ENCODE measurements around the gene FBXL5. TPM values are rescaled to one million over a fixed set of nuclear protein-coding genes. Genes with fewer than 3 reads are reported as not detected.

The FBXL5 gene
- total and polyA plus RNA-seq, 2 donors (not counting 3 experiments of a cell fraction or from before 2014, with no cell fraction given), result 42.2 to 60.2 TPM

GRCh38 chr4:15610855-15611254 lies 44.3 kb downstream of the FBXL5 start:
- no peaks in the 10 kb centered on the region for H3K36me3 ChIP-seq (ENCODE audit: control insufficient read depth in 2 of 2, extremely low read depth in 1 of 2, insufficient read depth in 2 of 2, low read length in 2 of 2)
- CTCF ChIA-PET, result interaction anchor here (1.5 kb wide), 1 partner anchor 12 kb away, joined by 3 read pairs; no protein-coding TSS in a partner anchor
- no peak overlapping the region for H3K27ac ChIP-seq (ENCODE audit: insufficient read depth, low read depth, low read length)
- H4K20me1 ChIP-seq (replicated peaks; ENCODE audit: control insufficient read depth, extremely low read depth, insufficient read depth, low read length), result no peaks in the 10 kb centered on the region
- H3K4me3 ChIP-seq (replicated peaks in 1 of 3; ENCODE audit: insufficient read depth in 1 of 3, low read depth in 1 of 3, low read length in 3 of 3), result no peak overlapping the region
- FAIRE-seq (peak; percentile 40), DNase-seq (ENCODE audit: low read depth, low spot score) (no peak)
- H3K4me1 ChIP-seq (ENCODE audit: control insufficient read depth, extremely low read depth, insufficient read depth, low read length), result no peaks in the 10 kb centered on the region
- intact Hi-C loops (cut with micrococcal nuclease), result no loop called here
- no peak overlapping the region for H3K9ac ChIP-seq (replicated peaks; ENCODE audit: extremely low read depth, insufficient read depth, low read length)
- no peak overlapping the region for H2AFZ ChIP-seq (ENCODE audit: low read depth, low read length)
- POLR2A ChIA-PET, result no interaction called here
- BruUV-seq (replicated peaks), result no TSS peak
- peaks cover 6% of the 10 kb centered on the region for H3K79me2 ChIP-seq (ENCODE audit: control insufficient read depth, insufficient read depth, low read length)
- TF ChIP-seq FOS (IDR thresholded peaks at IDR 0.05; ENCODE audit: borderline replicate concordance, insufficient read depth, low read length), result no peak
- no peak for TF ChIP-seq MAX (IDR thresholded peaks at IDR 0.05; ENCODE audit: insufficient read depth, insufficient read length)
- TF ChIP-seq POLR2AphosphoS5 (IDR thresholded peaks at IDR 0.05; ENCODE audit: insufficient read depth, low read depth, low read length), result no peak
- TF ChIP-seq, protein P1, sequence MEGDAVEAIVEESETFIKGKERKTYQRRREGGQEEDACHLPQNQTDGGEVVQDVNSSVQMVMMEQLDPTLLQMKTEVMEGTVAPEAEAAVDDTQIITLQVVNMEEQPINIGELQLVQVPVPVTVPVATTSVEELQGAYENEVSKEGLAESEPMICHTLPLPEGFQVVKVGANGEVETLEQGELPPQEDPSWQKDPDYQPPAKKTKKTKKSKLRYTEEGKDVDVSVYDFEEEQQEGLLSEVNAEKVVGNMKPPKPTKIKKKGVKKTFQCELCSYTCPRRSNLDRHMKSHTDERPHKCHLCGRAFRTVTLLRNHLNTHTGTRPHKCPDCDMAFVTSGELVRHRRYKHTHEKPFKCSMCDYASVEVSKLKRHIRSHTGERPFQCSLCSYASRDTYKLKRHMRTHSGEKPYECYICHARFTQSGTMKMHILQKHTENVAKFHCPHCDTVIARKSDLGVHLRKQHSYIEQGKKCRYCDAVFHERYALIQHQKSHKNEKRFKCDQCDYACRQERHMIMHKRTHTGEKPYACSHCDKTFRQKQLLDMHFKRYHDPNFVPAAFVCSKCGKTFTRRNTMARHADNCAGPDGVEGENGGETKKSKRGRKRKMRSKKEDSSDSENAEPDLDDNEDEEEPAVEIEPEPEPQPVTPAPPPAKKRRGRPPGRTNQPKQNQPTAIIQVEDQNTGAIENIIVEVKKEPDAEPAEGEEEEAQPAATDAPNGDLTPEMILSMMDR (IDR thresholded peaks at IDR 0.05; ENCODE audit: extremely low read depth in 1 of 2, insufficient read depth in 1 of 2, low read depth in 1 of 2, low read length in 2 of 2), result no peak
- TF ChIP-seq GATA2 (IDR thresholded peaks at IDR 0.05; ENCODE audit: insufficient read depth, insufficient read length, low read depth, low read length), result no peak
- TF ChIP-seq POLR2A (IDR thresholded peaks at IDR 0.05; ENCODE audit: low read depth, low read length), result no peak
- TF ChIP-seq MYC (IDR thresholded peaks at IDR 0.05; ENCODE audit: low read depth, low read length), result no peak
- no peak for TF ChIP-seq JUN (IDR thresholded peaks at IDR 0.05; ENCODE audit: borderline replicate concordance, insufficient read depth, insufficient read length, low read depth)
- TF ChIP-seq EZH2 (IDR thresholded peaks at IDR 0.05; ENCODE audit: borderline replicate concordance, low read depth, low read length, severe bottlenecking), result no peak
- no peaks in the 10 kb centered on the region for H3K27me3 ChIP-seq (ENCODE audit: control insufficient read depth in 2 of 2, insufficient read depth in 2 of 2, low read length in 2 of 2)
- no peak overlapping the region for H3K4me2 ChIP-seq (ENCODE audit: insufficient read depth, low read length)
- dilution Hi-C loops (cut with MboI; ENCODE audit: extremely low pct_ligation_motif_present, low sequenced_read_pairs), result no loop called here
- H3K9me1 ChIP-seq (replicated peaks; ENCODE audit: control insufficient read depth, extremely low read depth, insufficient read depth, low read length), result no peaks in the 10 kb centered on the region
- no peaks in the 10 kb centered on the region for H3K9me3 ChIP-seq (replicated peaks; ENCODE audit: control insufficient read depth, insufficient read depth, low read length)
